ENCODE data around the gene NPAS1. TPM values are rescaled to one million over a fixed set of nuclear protein-coding genes. Genes with fewer than 3 reads are reported as not detected.

The NPAS1 gene
- polyA plus RNA-seq, 1 donor (not counting 4 experiments of a cell fraction or from before 2014, with no cell fraction given), result 0.42 TPM

GRCh38 chr19:47012617-47013016 is 7.0 kb upstream of the NPAS1 start:
- H3K9me1 ChIP-seq (ENCODE audit: control insufficient read depth, extremely low read depth, insufficient read depth, low read length), result no peaks in the 10 kb centered on the region
- H3K27ac ChIP-seq (ENCODE audit: control insufficient read depth, insufficient read depth, low read length), result peak overlapping the region; percentile 24
- no peaks in the 10 kb centered on the region for H3K9me3 ChIP-seq (ENCODE audit: control insufficient read depth, low read depth, low read length)
- H3K4me3 ChIP-seq (ENCODE audit: control insufficient read depth in 2 of 3, extremely low read depth in 1 of 3, insufficient read depth in 2 of 3, low read depth in 1 of 3, low read length in 3 of 3), result peak overlapping the region in 1 of 3 experiments; percentile 37
- TF ChIP-seq CTCF (optimal IDR thresholded peaks at IDR 0.05 in 1 of 3, IDR thresholded peaks at IDR 0.05 in 1 of 3, conservative IDR thresholded peaks at IDR 0.05 in 1 of 3; ENCODE audit: extremely low read depth in 1 of 3, insufficient read depth in 2 of 3, low read length in 3 of 3), result no peak
- no peak for TF ChIP-seq EZH2 (IDR thresholded peaks at IDR 0.05; ENCODE audit: low read length)
- no peaks in the 10 kb centered on the region for H4K20me1 ChIP-seq (ENCODE audit: control insufficient read depth, extremely low read depth, insufficient read depth, low read length)
- H3K4me1 ChIP-seq (ENCODE audit: control insufficient read depth, extremely low read depth, insufficient read depth, low read length), result peaks cover 15% of the 10 kb centered on the region
- H3K9ac ChIP-seq (ENCODE audit: control insufficient read depth, extremely low read depth, insufficient read depth, low read length), result peak overlapping the region; percentile 18
- no peaks in the 10 kb centered on the region for H3K27me3 ChIP-seq (ENCODE audit: control insufficient read depth, extremely low read depth, insufficient read depth, low read length)
- no peaks in the 10 kb centered on the region for H3K79me2 ChIP-seq (ENCODE audit: control insufficient read depth, insufficient read depth, low read length)
- dilution Hi-C loops (cut with MboI; ENCODE audit: extremely low pct_ligation_motif_present, low sequenced_read_pairs), result no loop called here
- peak overlapping the region; percentile 32 for H2AFZ ChIP-seq (ENCODE audit: control insufficient read depth, low read length)
- no peaks in the 10 kb centered on the region for H3K36me3 ChIP-seq (ENCODE audit: control insufficient read depth in 2 of 2, extremely low read depth in 1 of 2, insufficient read depth in 2 of 2, low read length in 2 of 2)
- H3K4me2 ChIP-seq (ENCODE audit: control insufficient read depth, extremely low read depth, insufficient read depth, low read depth, low read length), result peak overlapping the region; percentile 65
- FAIRE-seq (no peak), DNase-seq (ENCODE audit: low read depth, low spot score) (no peak)

- H3K27ac ChIP-seq (ENCODE audit: control insufficient read depth, insufficient read depth, low read length), result no peak overlapping the region
- dilution Hi-C loops (cut with MboI; ENCODE audit: extremely low pct_ligation_motif_present, low sequenced_read_pairs), result no loop called here
These were observed 6.6 kb upstream of the NPAS1 start for GRCh38 chr19:47013041-47013517.

More at GRCh38 chr19:47013041-47013517, 6.6 kb upstream of the NPAS1 start:
- H3K27me3 ChIP-seq (ENCODE audit: control insufficient read depth, extremely low read depth, insufficient read depth, low read length), result no peaks in the 10 kb centered on the region
- no peaks in the 10 kb centered on the region for H3K79me2 ChIP-seq (ENCODE audit: control insufficient read depth, insufficient read depth, low read length)
- H3K9me3 ChIP-seq (ENCODE audit: control insufficient read depth, low read depth, low read length), result no peaks in the 10 kb centered on the region
- H4K20me1 ChIP-seq (ENCODE audit: control insufficient read depth, extremely low read depth, insufficient read depth, low read length), result no peaks in the 10 kb centered on the region
- TF ChIP-seq CTCF (optimal IDR thresholded peaks at IDR 0.05 in 1 of 3, IDR thresholded peaks at IDR 0.05 in 1 of 3, conservative IDR thresholded peaks at IDR 0.05 in 1 of 3; ENCODE audit: extremely low read depth in 1 of 3, insufficient read depth in 2 of 3, low read length in 3 of 3), result peak; percentile 91 to 99 (median 94)
- TF ChIP-seq EZH2 (IDR thresholded peaks at IDR 0.05; ENCODE audit: low read length), result no peak
- no peaks in the 10 kb centered on the region for H3K9me1 ChIP-seq (ENCODE audit: control insufficient read depth, extremely low read depth, insufficient read depth, low read length)
- no peak for DNase-seq (ENCODE audit: low read depth, low spot score)
- peak overlapping the region; percentile 65 for H3K4me2 ChIP-seq (ENCODE audit: control insufficient read depth, extremely low read depth, insufficient read depth, low read depth, low read length)
- H2AFZ ChIP-seq (ENCODE audit: control insufficient read depth, low read length), result peak overlapping the region; percentile 94
- H3K9ac ChIP-seq (ENCODE audit: control insufficient read depth, extremely low read depth, insufficient read depth, low read length), result peak overlapping the region; percentile 18
- H3K4me3 ChIP-seq (ENCODE audit: control insufficient read depth in 2 of 3, extremely low read depth in 1 of 3, insufficient read depth in 2 of 3, low read depth in 1 of 3, low read length in 3 of 3), result peak overlapping the region in 1 of 3 experiments; percentile 37
- peaks cover 15% of the 10 kb centered on the region for H3K4me1 ChIP-seq (ENCODE audit: control insufficient read depth, extremely low read depth, insufficient read depth, low read length)
- FAIRE-seq, result peak; percentile 93
- H3K36me3 ChIP-seq (ENCODE audit: control insufficient read depth in 2 of 2, extremely low read depth in 1 of 2, insufficient read depth in 2 of 2, low read length in 2 of 2), result no peaks in the 10 kb centered on the region
